Gastrocnemius medialis (tissue), 4 donors: ENCODE measurements around the gene TAF11L13.
"Not testable (repeated sequence)": the region's sequence is repeated elsewhere in the genome, so short reads cannot be mapped to it uniquely, and the experiment has no call there.

Experiments used
- POLR2A ChIP-seq, 2 donors: fragments of 450-650 bp; IDR thresholded peaks; one replicate each; pipeline ENCODE4 v1.6.1; 2017; ENCODE audit warnings: antibody characterized with exemption in 2 of 2, mild to moderate bottlenecking in 2 of 2, moderate library complexity in 2 of 2
- TF ChIP-seq, protein P1 (sequence below), 5 experiments: fragments of 450-650 bp in 3 of 5; fragments of 200-600 bp in 2 of 5; sonication (generic) in 2 of 5; IDR thresholded peaks in 4 of 5; conservative IDR thresholded peaks in 1 of 5; 1 replicate in 4 of 5; 2 replicates in 1 of 5; pipeline ENCODE4 v1.5.1; 2016 to 2019; ENCODE audit warnings: antibody characterized with exemption in 5 of 5, mild to moderate bottlenecking in 3 of 5, moderate library complexity in 3 of 5

GRCh38 chr5:17594255-17594654 lies 37.6 kb upstream of the TAF11L13 start, which contains the start of gene TAF11L9:
- TF ChIP-seq, protein P1, sequence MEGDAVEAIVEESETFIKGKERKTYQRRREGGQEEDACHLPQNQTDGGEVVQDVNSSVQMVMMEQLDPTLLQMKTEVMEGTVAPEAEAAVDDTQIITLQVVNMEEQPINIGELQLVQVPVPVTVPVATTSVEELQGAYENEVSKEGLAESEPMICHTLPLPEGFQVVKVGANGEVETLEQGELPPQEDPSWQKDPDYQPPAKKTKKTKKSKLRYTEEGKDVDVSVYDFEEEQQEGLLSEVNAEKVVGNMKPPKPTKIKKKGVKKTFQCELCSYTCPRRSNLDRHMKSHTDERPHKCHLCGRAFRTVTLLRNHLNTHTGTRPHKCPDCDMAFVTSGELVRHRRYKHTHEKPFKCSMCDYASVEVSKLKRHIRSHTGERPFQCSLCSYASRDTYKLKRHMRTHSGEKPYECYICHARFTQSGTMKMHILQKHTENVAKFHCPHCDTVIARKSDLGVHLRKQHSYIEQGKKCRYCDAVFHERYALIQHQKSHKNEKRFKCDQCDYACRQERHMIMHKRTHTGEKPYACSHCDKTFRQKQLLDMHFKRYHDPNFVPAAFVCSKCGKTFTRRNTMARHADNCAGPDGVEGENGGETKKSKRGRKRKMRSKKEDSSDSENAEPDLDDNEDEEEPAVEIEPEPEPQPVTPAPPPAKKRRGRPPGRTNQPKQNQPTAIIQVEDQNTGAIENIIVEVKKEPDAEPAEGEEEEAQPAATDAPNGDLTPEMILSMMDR (IDR thresholded peaks at IDR 0.05 in 4 of 5, conservative IDR thresholded peaks at IDR 0.05 in 1 of 5), result not testable (repeated sequence)
- not testable (repeated sequence) for TF ChIP-seq POLR2A (IDR thresholded peaks at IDR 0.05)
